Activated T-cell treated with anti-CD3 and anti-CD28 coated beads, Interleukin-2, amount 50 U/mL, for 1 hour (primary cell): ENCODE results near the gene CTIF.

Experiments
- DNase-seq: peaks from one replicate; pipeline ENCODE4 v3.0.0-alpha.2; 2020

Gene CTIF

GRCh38 chr18:48780913-48781162 lies 242.0 kb downstream of the CTIF start:
- DNase-seq = no peak

- no peak for DNase-seq
Measured at GRCh38 chr18:48781163-48781987, 242.5 kb downstream of the CTIF start.

- DNase-seq = no peak
Measured at GRCh38 chr18:48781988-48782363, 243.1 kb downstream of the CTIF start.

GRCh38 chr18:48782381-48782861 lies 243.6 kb downstream of the CTIF start:
- DNase-seq = no peak

- no peak for DNase-seq
Measured at GRCh38 chr18:48783616-48784520, 245.0 kb downstream of the CTIF start.

GRCh38 chr18:48784656-48785055 lies 245.8 kb downstream of the CTIF start:
- no peak for DNase-seq

- DNase-seq = no peak
Measured at GRCh38 chr18:48785091-48785614, 246.3 kb downstream of the CTIF start.

DNA sequence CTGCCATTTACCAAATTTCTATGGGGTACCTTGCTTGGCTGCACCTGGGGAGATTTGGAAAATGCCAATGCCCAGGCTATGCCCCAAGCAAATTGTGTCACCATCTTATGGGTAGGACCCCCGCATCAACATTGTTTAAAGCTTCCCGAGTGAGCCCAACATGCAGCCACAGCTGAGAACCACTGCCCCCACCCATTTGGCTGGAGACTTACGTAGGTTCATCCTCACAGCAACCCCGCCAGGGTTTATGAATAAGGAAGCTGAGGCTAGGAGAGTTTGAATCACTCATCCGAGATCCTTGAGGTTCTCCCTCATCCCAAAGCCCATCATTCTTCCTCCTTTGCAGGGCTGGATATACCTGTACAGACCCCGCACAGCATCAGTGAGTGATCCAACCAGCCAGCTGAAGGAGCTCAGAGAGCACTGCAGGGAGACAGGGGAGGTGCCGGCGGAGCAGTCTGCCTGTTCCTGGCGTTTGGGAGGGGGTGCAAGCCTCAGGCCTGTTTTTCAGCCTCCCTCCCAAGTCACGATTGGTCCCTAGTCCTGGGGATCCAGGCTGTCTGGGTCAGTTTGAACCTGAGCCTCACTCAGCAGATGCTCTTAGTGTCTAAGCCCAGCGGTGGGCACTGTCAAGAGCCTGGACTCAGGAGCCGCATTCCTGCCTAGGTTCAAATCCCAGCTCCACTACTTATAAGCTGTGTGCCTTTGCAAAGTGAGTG lies 247.1 kb downstream of the CTIF start:
- DNase-seq = no peak

DNA sequence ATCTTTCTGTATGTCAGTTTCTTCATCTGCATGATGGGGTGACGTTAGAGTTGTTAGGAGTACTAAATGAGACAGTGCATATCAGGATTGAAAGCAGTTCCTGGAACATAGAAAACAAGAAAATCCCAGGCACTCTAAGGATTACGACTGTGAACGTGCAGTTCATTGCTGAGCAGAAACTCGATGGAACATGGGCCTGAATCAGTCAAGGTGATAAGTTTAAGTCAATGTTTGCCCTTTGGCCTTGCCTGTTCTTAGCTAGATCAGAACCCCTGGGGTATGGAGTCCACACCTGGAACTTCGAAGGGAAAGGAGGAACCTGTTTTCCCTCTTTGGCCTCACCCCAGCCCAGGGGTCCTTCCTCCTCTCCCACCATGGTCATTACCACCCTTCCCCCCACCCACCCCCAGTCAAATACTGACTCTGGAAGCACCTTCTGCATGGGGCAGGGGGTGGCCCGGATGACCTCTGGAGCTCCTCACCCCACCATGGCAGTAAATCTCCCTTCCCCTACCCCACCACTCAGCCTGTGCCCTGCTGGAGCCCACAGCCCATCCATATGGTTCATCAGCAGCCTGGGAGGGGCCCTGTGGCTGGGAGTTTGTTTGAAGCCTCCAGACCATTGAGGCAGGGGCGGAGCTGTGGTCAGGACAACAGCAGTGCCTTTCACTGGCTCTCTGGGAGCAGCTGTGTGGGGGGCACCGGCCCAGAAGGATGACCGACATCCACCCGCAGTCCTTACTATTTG lies 247.8 kb downstream of the CTIF start:
- no peak for DNase-seq

GRCh38 chr18:48787203-48788151 lies 248.6 kb downstream of the CTIF start:
- no peak for DNase-seq

DNA sequence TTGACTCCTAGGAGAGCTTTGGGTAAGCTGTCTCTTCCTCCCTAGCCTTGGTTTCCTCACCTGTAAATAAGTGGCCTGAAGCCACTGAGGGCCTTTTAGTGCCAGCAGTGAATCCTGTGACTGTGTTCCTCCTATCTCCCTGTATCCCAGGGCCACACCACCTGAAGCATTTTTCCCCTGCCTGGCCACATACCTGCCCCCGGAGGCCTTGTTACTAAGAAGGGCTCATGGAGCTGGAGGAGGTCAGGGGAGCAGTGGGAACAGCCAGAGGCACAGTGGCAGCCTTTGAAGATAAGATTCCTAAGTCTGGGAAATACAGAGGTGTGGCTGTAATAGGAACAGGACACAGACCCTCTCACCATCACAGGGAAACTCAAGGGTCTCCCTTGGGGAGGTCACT lies 249.5 kb downstream of the CTIF start:
- DNase-seq = no peak

GRCh38 chr18:48789259-48789812 lies 250.5 kb downstream of the CTIF start:
- DNase-seq = no peak

GRCh38 chr18:48790226-48790863 lies 251.5 kb downstream of the CTIF start:
- DNase-seq = no peak

DNA sequence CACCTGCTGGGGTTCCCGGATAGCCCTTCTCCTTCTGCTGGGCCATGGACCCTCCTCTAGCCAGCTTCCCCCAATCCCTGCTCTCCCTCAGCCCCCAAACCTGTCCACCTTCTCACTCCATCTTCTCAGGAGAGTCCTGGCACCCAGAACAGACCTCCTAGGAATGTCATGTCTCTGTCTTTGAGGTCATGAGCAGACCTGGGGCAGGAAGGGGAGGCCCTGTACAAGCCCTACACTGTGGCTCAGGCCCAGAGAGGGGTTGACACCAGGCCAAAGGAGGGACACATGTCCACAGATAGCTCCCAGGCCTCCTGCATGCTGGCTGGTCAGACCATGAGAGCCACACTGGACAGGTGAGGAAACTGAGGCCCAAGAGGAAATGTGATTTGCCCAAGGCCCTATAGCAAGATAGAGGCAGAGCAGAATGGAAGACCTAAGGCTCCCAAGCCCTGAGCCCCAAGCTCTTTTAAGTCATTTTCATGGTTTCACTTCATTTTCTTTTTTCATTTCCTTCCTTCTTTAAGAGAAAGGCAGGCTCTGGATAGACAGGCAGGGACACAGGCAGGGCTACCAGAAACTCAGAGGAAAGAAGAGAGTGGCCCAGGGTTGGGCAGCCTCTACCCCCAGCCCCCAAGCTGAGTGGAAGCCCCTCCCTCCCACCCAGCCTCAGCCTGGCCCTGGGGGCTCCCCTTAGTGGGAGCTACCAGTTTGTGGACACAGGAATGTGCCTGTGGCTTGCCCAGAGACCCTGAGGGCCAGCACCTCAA lies 252.2 kb downstream of the CTIF start:
- DNase-seq = no peak

- peak; percentile 8 for DNase-seq
Measured at GRCh38 chr18:48791636-48792105, 252.8 kb downstream of the CTIF start.

DNA sequence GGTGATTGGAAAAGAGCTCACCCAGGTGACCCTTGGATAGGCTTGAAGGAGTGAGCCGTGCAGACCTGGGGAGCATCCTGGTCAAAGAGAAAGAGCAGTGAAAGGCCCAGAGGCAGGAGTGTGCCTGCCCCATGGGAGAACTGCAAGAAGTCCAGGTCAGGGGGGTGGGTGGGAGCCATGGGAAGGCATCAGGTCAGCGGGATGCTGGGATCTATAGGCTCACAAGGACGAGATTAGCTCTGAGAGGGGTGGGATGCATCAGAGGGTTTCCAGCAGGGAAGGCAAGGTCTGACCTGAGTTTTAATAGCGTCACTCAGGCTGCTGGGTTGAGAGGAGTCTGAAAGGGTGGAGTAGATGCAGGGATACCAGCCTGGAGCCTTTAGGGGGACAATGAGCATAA lies 253.3 kb downstream of the CTIF start:
- DNase-seq = no peak

GRCh38 chr18:48792611-48793380 lies 254.0 kb downstream of the CTIF start:
- no peak for DNase-seq

- no peak for DNase-seq
Measured at GRCh38 chr18:48794251-48794970, 255.6 kb downstream of the CTIF start.
